GM12875 (cell line): ENCODE data around the gene DGUOK.

ENCODE experiments used
- H3K4me3 ChIP-seq: one replicate; pipeline ENCODE4 v1.5.1; 2011; ENCODE audit warnings: low read depth, low read length, control low read depth
- TF ChIP-seq, protein P1 (sequence below): IDR thresholded peaks from 2 replicates; pipeline ENCODE4 v1.5.1; 2011; ENCODE audit warnings: low read depth, mild to moderate bottlenecking, control low read depth, inconsistent platforms, low read length, moderate library complexity, borderline replicate concordance; ENCODE audit not compliant: insufficient read depth

The DGUOK gene

DNA sequence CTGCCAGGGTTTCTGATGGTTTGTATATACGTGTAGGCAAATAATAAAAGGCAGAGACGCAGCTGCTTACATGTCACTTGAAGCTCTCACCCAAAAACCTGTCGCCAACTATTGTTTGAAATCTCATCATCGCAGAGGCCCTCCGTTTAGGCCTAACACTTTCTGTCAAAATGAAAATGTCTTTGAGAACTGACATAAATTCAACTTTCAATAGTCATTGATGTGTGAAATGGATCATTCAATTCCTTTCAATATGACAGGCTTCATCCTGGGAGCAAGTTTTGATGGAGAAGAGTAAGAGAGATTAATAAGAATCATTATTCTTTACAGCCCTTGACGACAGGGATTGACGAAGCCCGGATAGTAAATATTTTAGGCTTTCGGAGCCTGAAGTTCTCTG lies 31.2 kb upstream of the DGUOK start:
- TF ChIP-seq, protein P1, sequence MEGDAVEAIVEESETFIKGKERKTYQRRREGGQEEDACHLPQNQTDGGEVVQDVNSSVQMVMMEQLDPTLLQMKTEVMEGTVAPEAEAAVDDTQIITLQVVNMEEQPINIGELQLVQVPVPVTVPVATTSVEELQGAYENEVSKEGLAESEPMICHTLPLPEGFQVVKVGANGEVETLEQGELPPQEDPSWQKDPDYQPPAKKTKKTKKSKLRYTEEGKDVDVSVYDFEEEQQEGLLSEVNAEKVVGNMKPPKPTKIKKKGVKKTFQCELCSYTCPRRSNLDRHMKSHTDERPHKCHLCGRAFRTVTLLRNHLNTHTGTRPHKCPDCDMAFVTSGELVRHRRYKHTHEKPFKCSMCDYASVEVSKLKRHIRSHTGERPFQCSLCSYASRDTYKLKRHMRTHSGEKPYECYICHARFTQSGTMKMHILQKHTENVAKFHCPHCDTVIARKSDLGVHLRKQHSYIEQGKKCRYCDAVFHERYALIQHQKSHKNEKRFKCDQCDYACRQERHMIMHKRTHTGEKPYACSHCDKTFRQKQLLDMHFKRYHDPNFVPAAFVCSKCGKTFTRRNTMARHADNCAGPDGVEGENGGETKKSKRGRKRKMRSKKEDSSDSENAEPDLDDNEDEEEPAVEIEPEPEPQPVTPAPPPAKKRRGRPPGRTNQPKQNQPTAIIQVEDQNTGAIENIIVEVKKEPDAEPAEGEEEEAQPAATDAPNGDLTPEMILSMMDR: no peak
- no peak overlapping the region for H3K4me3 ChIP-seq

DNA sequence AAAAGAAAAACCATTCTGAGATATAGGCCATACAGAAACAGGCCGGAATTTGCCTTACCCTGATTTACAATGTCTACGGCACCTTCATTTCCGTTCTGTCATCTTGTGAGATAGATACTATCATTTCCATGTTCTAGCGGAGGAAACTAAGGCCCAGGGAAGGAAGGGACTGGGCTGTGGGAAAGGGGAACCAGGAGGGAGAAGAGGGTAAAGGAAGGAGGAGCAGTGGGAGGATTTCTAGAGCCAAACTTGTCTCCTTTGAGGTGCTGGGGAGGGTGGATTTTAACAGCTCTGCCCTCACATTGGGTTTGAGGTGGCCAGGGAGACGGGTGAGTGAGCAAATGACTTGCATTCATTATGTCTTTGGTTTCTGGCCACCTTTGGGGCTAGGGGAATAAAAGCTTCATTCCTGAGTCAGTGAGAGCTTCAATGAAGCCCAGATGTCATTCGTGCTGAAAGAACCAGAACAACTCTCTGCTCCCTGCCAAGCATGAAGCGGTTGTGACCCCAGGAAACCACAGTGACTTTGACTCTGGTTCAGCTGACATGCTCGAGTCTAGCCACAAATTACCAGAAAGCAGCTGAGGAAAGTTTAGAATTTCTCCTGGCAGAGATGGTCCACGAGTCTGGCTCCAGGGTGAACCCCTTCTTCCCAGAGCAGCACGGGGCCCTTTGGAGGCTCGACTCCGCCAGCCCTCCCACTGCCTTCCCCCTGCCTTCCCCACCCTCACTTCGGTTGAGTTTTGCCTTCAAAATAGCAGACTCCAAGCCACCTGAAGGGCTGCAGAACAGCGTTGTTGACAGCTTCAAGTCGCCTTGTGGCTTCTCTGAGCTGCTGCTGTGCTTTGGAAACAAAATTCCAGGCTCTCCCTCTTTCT lies 30.1 kb upstream of the DGUOK start:
- TF ChIP-seq, protein P1: no peak
- H3K4me3 ChIP-seq: no peak overlapping the region

DNA sequence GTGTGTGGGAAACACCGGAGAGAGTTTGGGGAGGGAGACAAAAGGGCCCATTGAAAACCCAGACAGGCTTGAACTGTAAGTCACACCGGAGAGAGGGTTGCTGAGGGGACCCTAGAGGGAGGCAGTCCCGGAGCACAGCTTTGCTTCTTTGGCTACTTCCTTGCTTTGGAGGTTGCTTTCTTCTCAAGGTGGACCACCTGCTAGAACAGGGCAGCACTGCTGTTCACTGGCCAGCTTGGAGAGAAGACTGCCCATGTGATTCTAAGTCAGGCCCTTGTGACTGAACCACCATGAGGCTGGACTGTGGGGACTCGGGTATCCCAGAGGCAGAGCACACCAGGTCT lies 29.5 kb upstream of the DGUOK start:
- H3K4me3 ChIP-seq: no peak overlapping the region
- TF ChIP-seq, protein P1: no peak

DNA sequence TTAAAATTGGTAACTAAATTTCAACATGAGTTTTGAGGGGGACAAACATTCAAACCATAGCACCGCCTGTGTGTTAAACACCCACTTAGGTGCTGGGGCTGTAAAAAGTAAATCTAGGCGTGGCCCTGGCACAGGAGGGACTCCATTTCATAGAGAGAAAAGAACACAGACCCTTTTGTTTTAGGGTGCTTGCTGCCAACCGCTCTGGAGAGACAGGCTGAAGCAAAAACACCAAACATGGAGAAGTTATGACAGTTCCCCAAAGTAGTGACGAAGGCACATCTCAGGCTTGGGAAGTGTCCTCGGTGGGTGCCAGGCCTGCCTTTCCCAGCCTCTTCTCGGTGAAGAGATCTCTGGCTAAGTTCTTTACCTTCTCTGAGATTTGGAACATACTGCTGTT lies 28.7 kb upstream of the DGUOK start:
- no peak overlapping the region for H3K4me3 ChIP-seq
- TF ChIP-seq, protein P1: no peak

DNA sequence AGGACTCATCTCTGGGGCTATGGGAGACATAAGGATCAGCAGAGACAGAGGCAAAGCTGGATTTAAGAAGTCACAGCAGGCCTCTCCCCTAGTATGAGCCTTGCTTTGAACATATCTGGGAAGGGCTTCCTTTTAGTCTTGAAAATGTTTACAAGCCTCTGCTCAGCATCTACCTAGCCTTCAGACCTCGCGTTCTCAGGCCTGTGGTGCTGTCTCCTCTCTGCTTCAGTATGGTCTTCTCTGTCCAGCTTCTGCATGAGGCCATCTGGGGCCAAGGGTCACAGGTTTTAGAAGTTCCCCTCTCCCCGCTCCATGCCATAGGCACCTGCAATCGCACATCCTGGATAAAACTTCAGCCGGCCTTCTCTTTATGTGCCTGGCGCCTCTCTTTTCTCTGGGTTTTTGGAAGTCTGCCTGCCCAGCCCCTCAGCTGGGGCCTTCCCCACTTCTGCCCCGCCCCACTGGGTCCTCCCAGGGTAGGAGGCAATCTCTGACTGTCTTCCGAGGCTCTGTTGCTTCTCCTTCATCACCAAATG lies 26.8 kb upstream of the DGUOK start:
- TF ChIP-seq, protein P1: no peak
- no peak overlapping the region for H3K4me3 ChIP-seq

DNA sequence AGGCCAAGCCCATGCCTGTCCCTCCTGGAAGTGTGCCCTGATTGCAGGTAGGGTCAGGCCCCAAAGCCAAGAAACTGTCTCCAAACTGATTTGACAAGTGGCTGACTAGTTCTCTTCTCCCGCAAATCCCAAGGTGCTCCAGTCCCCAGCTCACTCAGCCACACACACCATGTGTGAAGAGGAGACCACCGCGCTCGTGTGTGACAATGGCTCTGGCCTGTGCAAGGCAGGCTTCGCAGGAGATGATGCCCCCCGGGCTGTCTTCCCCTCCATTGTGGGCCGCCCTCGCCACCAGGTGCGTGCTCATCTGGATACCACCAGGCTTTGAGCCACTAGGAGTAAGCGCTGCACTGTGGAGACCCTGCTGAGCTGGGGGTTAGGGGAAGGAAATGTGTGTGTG lies 25.5 kb upstream of the DGUOK start:
- H3K4me3 ChIP-seq: no peak overlapping the region
- TF ChIP-seq, protein P1: no peak

DNA sequence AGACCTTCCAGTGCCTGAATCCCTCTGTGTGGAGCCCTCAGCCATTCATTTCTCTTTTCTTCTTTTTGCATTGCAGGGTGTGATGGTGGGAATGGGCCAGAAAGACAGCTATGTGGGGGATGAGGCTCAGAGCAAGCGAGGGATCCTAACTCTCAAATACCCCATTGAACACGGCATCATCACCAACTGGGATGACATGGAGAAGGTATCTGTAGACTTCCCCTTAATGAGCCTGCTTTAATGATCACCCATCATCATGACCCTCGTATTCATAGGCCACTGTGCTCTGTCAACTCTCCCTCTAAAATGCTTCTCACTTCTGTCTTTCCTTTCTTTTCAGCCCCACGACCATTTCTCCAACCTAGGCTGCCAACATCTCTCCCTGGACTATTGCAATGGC lies 24.4 kb upstream of the DGUOK start:
- TF ChIP-seq, protein P1: no peak

More for the DNA sequence above, 24.4 kb upstream of the DGUOK start:
- no peak overlapping the region for H3K4me3 ChIP-seq
